Gastroesophageal sphincter (tissue), 3 donors: ENCODE data around the gene PPP1R13B.

ENCODE experiments used
- CTCF ChIP-seq, 4 experiments: fragments of 200-600 bp in 2 of 4; fragments of 450-650 bp in 2 of 4; sonication (generic) in 1 of 4; IDR thresholded peaks; one replicate each; pipeline ENCODE4 v1.5.1; 2017 to 2019; ENCODE audit warnings: antibody characterized with exemption in 4 of 4, mild to moderate bottlenecking in 2 of 4, moderate library complexity in 2 of 4
- EP300 ChIP-seq: sonication (generic); formaldehyde crosslinking; IDR thresholded peaks from one replicate; pipeline ENCODE4 v1.6.1; 2017; ENCODE audit warnings: antibody characterized with exemption, mild to moderate bottlenecking
- POLR2A ChIP-seq, 2 donors: fragments of 450-650 bp; IDR thresholded peaks; one replicate each; pipeline ENCODE4 v1.6.1; 2017; ENCODE audit warnings: antibody characterized with exemption in 2 of 2, mild to moderate bottlenecking in 2 of 2, moderate library complexity in 1 of 2

- TF ChIP-seq EP300 (no peak), POLR2A (IDR thresholded peaks at IDR 0.05) (no peak), CTCF (IDR thresholded peaks at IDR 0.05) (peak; percentile 77 to 89 (median 82))
These were observed 38.9 kb downstream of the PPP1R13B start for GRCh38 chr14:103808403-103809001.
